HUES64 (cell line): Measurements from ENCODE around the gene TCF15.

Experiments used
- H3K27ac ChIP-seq: 2 replicates; pipeline ENCODE4 v1.7.0; 2013; ENCODE audit warnings: low read depth, low read length, inconsistent platforms
- H3K27me3 ChIP-seq: 2 replicates; pipeline ENCODE4 v1.6.1; 2013; ENCODE audit warnings: mild to moderate bottlenecking, low read length; ENCODE audit not compliant: insufficient read depth
- H3K36me3 ChIP-seq: 2 replicates; pipeline ENCODE4 v1.6.1; 2013; ENCODE audit warnings: mild to moderate bottlenecking, low read length; ENCODE audit not compliant: insufficient read depth
- H3K4me1 ChIP-seq: 2 replicates; pipeline ENCODE4 v1.6.1; 2013; ENCODE audit warnings: mild to moderate bottlenecking, low read length, moderate library complexity; ENCODE audit not compliant: insufficient read depth
- H3K4me3 ChIP-seq: 2 replicates; pipeline ENCODE4 v1.5.1; 2013; ENCODE audit warnings: mild to moderate bottlenecking, low read length, moderate library complexity
- H3K9ac ChIP-seq: 2 replicates; pipeline ENCODE4 v1.6.1; 2013; ENCODE audit warnings: mild to moderate bottlenecking, low read depth, low read length
- H3K9me3 ChIP-seq: 2 replicates; pipeline ENCODE4 v1.6.1; 2013; ENCODE audit warnings: low read depth, low read length; ENCODE audit not compliant: insufficient read depth
- WGBS: fragments of 150-250, 120-280 bp; methylation state at CpG from one replicate; pipeline ENCODE4 v1.1.7; 2013; ENCODE audit warnings: missing lambda C conversion rate; 5-methylcytosine and 5-hydroxymethylcytosine counted together

TCF15 gene

DNA sequence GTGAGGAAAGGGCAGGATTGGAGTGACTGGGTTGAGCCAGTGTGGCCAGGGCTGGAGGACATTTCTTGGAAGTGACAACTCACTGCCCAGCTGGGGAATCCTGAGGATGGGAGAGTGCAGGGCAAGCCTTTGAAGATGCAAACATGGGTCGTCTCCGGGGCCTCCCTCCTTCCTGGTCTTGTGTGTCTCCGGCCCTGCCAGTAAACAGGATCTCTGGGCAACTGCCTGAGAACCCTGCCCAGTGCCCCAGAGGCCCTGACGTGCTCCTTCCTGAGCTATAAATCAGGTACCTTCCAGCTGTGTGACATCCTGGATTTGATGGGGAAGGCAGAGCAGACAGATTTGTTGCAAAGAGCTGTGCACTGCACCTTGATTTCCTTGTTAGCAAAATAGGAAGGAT is 12.9 kb upstream of the TCF15 start:
- 37% methylated on average over 4 of the region's 4 CpGs for WGBS
- H3K27me3 ChIP-seq: no peaks in the 10 kb centered on the region

DNA sequence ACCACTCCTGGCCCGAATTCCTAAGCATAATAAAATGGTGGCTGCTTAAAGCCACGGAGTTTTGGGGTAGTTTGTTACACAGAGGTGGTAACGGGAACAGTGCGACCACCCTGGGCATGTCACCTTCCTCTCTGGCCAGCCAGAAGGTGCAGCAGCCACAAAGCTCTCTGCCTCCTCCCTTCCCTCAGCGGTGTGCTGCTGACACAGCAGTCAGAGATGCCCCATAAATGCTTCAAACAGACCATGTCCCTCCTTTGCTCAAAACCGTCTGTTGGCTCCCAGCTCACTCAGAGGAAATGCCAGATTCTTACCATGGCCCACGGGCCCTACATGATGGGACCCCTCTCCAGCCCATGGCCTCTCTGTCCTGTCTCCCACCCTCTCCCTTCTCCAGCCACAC is 12.1 kb upstream of the TCF15 start:
- Histone ChIP-seq H3K27ac (no peak overlapping the region), H3K4me1 (0 out of 2 replicates have a peak, but pooled peaks cover 4% of the 10 kb centered on the region), H3K9ac (no peak overlapping the region), H3K9me3 (0 out of 2 replicates have a peak, but pooled peaks cover 3% of the 10 kb centered on the region), H3K27me3 (no peaks in the 10 kb centered on the region), H3K36me3 (no peaks in the 10 kb centered on the region), H3K4me3 (no peak overlapping the region)
- 89% methylated on average over 7 of the region's 7 CpGs for WGBS

More for the DNA sequence above, 12.9 kb upstream of the TCF15 start:
- Histone ChIP-seq H3K36me3 (no peaks in the 10 kb centered on the region), H3K9me3 (no peaks in the 10 kb centered on the region), H3K4me1 (0 out of 2 replicates have a peak, but pooled peaks cover 4% of the 10 kb centered on the region), H3K4me3 (no peak overlapping the region), H3K9ac (no peak overlapping the region), H3K27ac (no peak overlapping the region)

DNA sequence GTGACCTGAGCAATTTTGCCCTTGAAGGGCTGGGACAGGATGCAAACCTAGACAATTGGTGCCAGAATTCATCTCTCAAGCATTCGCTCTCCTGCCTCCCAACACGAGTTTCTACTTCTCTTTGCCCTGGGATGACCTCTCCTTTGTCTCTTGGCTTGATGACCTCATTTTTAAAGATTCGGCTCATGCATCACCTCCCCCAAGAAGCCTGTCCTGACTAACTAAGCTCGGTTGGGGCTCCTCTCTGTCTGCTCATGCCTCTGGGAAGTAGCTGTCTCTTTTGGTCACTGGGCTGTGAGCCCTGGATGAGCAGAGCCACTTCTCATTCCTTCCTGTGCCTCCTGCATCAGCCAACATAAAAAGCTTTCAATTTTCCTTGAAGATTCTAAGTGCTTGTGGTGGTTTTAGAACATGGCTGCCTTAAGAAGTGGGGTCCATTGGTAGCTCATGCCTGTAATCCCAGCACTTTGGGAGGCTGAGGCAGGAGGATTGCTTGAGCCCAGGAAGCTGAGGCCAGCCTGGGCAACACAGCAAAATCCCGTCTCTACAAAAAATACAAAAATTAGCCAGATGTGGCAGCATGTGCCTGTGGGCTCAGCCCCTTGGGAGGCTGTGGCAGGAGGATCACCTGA is 11.1 kb upstream of the TCF15 start:
- WGBS: 46% methylated on average over 5 of the region's 5 CpGs
- H3K27ac ChIP-seq: no peak overlapping the region
- no peaks in the 10 kb centered on the region for H3K27me3 ChIP-seq

DNA sequence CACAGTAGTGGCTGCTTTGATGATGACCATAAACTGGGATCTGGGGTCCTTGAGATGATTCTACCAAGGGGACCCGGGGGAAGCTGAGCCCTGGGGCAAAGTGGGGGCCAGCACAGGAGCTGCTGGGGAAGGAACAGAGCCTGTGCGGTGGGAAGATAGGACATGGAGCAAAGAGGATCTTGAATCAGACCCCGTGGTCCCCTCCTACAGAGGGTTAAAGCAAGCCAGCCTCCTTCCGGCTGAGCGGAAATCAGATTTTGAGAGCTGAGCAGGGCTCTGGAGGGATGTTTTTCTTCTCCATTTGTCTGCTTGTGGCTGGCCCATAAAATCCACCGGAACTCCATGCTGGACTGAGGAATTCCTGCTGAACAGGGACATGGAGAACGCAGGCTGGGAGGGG is 10.1 kb upstream of the TCF15 start:
- Histone ChIP-seq H3K36me3 (no peaks in the 10 kb centered on the region), H3K4me1 (0 out of 2 replicates have a peak, but pooled peaks cover 4% of the 10 kb centered on the region), H3K27me3 (no peaks in the 10 kb centered on the region), H3K9me3 (0 out of 2 replicates have a peak, but pooled peaks cover 3% of the 10 kb centered on the region), H3K9ac (no peak overlapping the region), H3K4me3 (no peak overlapping the region), H3K27ac (no peak overlapping the region)
- 78% methylated on average over 7 of the region's 7 CpGs for WGBS

More for the DNA sequence above, 11.1 kb upstream of the TCF15 start:
- H3K36me3 ChIP-seq: no peaks in the 10 kb centered on the region
- H3K9me3 ChIP-seq: 0 out of 2 replicates have a peak, but pooled peaks cover 3% of the 10 kb centered on the region
- 0 out of 2 replicates have a peak, but pooled peaks cover 4% of the 10 kb centered on the region for H3K4me1 ChIP-seq
- H3K4me3 ChIP-seq: no peak overlapping the region
- no peak overlapping the region for H3K9ac ChIP-seq

DNA sequence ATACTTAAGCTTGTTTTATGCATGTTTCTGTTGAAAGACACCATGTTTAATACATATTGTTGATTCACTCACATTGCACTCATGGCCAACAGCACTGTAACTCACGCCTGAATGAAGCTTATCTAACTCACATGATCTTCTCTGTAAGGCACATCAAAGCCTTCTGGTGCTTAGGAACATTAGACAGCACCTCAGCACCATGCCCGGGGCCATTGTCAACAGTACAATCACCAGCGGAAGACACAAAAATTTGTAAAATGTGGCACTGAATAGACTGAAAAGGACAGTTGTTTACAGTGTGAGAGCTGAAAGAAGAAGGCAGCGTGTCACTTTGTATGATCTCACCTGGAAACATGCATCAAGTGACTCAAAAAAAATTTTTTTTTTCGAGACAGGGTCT is 8.9 kb upstream of the TCF15 start:
- Histone ChIP-seq H3K36me3 (no peaks in the 10 kb centered on the region), H3K27ac (no peak overlapping the region), H3K9me3 (0 out of 2 replicates have a peak, but pooled peaks cover 3% of the 10 kb centered on the region), H3K4me1 (0 out of 2 replicates have a peak, but pooled peaks cover 4% of the 10 kb centered on the region), H3K27me3 (no peaks in the 10 kb centered on the region), H3K4me3 (no peak overlapping the region), H3K9ac (no peak overlapping the region)
- 92% methylated on average over 5 of the region's 5 CpGs for WGBS

DNA sequence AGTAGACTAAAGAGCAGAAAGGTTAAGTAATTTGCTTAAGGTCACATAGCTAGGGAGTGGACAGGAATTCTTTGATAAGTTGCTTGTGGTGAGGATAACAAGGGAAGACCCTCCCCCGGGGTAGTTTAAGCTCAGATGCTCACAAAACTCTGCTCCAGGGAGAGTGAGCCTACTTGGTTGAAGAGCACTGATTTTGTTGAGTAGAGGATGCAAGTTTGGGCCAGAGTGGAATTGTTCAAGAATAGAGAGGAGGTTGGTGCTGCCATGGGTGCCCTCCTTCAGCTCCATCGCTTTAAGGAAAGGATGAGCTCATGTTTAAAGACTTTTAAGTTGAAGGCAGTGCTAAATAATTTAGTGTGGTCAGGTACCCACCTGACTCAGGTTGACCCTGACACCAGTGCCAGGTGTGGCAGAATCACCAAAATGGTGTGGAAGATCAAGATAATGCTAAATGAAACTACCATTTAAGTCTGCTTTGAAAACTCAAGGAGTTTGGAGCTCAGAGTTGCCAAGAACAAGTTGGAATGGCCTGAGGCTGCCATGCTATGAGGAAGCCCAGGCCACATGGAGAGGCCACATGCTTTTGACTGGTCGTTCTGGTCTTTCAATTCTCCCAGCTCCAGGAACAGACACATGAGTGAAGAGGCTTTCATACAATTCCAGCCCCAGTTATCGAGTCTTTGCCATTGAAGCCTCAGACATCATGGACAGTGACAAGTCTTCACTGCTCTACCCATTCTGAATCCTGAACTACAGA is 8.0 kb upstream of the TCF15 start:
- H3K9ac ChIP-seq: no peak overlapping the region

DNA sequence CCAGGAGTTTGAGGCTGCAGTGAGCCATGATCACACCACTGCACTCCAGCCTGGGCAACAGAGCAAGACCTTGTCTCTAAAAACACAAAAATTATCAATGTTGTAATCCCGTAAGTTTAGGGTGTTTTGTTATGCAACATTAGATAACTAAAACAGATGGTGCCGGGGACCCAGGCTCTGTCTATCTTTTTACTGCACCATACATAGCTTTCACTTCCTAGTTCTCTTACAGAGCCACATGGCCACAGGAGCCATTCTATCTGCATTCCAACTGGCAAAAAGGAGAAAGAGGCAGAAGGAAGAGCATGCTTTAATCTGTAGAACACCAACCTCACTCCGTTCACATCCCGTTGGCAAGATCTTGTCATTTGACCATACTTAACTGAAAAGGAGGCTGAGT is 5.4 kb upstream of the TCF15 start:
- no peaks in the 10 kb centered on the region for H3K36me3 ChIP-seq
- H3K27me3 ChIP-seq: peaks cover 25% of the 10 kb centered on the region
- H3K9ac ChIP-seq: no peak overlapping the region
- 97% methylated on average over 3 of the region's 4 CpGs for WGBS
- H3K4me1 ChIP-seq: peaks cover 14% of the 10 kb centered on the region
- H3K4me3 ChIP-seq: no peak overlapping the region
- H3K27ac ChIP-seq: no peak overlapping the region
- 0 out of 2 replicates have a peak, but pooled peaks cover 3% of the 10 kb centered on the region for H3K9me3 ChIP-seq

More for the DNA sequence above, 8.0 kb upstream of the TCF15 start:
- H3K4me3 ChIP-seq: no peak overlapping the region
- 0 out of 2 replicates have a peak, but pooled peaks cover 4% of the 10 kb centered on the region for H3K4me1 ChIP-seq
- no peak overlapping the region for H3K27ac ChIP-seq
- 0 out of 2 replicates have a peak, but pooled peaks cover 3% of the 10 kb centered on the region for H3K27me3 ChIP-seq
- H3K36me3 ChIP-seq: no peaks in the 10 kb centered on the region
- WGBS: 93% methylated on average over 4 of the region's 4 CpGs
- 0 out of 2 replicates have a peak, but pooled peaks cover 3% of the 10 kb centered on the region for H3K9me3 ChIP-seq

DNA sequence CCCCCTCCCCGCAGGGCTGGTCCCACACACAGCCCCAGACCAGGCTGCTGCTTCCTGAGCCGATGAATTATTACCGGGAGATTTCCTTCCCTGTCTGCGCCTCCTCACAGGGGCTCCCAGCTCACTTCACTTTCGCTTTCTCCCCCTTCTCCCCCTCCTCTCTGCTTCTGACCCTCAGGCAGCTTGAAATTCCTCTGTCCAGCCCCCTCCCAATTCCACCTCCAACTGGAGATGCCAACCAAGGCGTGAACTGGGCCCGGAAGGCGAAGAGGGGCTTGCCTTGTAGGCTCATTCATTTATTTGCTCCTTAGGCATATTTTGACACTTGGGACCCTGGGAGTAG is 1.7 kb upstream of the TCF15 start:
- no peak overlapping the region for H3K9ac ChIP-seq
- 40% methylated on average over 8 of the region's 8 CpGs for WGBS

DNA sequence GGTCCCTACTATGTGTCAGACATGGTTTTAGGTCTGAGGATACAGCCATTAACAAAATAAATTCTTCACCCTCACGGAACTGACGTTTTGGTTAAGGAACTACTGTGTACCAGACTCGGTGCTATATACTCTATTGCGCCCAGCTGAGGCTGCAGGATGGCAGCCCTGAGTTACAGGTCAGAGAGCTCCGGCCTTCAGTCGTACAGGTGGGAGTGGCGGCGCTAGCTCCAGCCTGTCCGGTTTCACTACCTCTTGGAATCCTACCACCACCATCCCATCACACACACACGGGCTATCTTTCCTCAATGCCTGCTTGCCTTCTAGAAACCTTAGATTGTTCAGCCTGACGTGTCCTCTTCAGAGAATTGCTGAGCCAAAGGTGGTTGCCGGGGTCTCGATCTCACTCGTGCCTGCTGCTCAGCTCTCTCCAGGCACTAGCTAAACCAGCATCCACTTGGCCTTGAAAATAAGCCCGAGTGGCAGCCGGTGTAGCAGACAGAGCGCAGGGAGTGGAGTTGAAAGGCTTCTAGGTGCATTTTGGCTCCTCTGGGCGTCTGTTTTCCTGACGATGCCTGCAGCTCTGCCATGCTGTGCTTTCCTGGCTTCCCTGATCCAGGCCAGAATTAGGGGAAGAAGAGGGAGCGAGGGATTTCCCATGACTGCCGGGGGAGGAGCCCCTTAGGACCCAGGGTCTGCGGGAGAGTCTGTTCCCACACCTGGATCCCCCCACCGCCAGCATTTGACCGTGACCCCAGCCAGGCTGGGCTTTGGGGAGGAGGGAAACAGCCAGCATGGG is 1.1 kb upstream of the TCF15 start:
- H3K9me3 ChIP-seq: no peaks in the 10 kb centered on the region
- WGBS: 72% methylated on average over 24 of the region's 24 CpGs
- H3K9ac ChIP-seq: no peak overlapping the region
- no peak overlapping the region for H3K27ac ChIP-seq
- H3K27me3 ChIP-seq: peaks cover 44% of the 10 kb centered on the region
- peaks cover 14% of the 10 kb centered on the region for H3K4me1 ChIP-seq
- no peak overlapping the region for H3K4me3 ChIP-seq
- H3K36me3 ChIP-seq: no peaks in the 10 kb centered on the region; the same call in 1 of the 2 replicates

More for the DNA sequence above, 1.7 kb upstream of the TCF15 start:
- Histone ChIP-seq H3K4me1 (peaks cover 14% of the 10 kb centered on the region), H3K9me3 (no peaks in the 10 kb centered on the region), H3K36me3 (no peaks in the 10 kb centered on the region; the same call in 1 of the 2 replicates), H3K4me3 (no peak overlapping the region), H3K27me3 (peaks cover 44% of the 10 kb centered on the region), H3K27ac (no peak overlapping the region)

DNA sequence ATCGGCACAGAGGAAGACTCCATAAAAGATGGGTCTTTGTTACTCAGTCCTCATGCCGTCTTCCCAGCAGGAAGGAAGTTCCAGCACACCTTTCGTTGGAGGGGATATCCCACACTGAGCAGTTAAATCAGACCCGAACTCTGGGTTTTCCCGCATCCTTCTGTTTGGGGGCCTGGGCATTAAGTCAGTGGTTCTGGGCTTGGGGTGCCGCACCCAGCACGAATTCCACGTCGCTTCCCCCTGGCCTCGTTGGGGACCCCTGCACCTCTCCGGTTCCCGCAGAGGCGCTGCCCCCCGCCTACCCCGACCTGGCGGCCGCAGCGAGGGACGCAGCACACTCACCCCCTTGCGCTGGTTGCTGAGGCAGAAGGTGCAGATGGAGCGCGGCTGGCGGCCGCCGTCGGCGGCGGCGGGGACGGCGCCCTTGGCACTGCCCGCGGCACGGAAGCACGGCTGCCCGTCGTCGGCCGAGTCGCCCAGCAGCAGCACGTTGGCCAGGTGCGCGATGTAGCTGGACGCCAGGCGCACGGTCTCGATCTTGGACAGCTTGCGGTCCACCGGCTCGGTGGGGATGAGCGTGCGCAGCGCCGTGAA is 641 bp downstream of the TCF15 start:
- peak overlapping the region; percentile 13 for H3K9ac ChIP-seq
- H3K4me3 ChIP-seq: peak overlapping the region; percentile 47
- no peaks in the 10 kb centered on the region for H3K9me3 ChIP-seq
- H3K27ac ChIP-seq: no peak overlapping the region
- peaks cover 14% of the 10 kb centered on the region for H3K4me1 ChIP-seq
- 7% methylated on average over 53 of the region's 54 CpGs for WGBS
- peaks cover 44% of the 10 kb centered on the region for H3K27me3 ChIP-seq
- no peaks in the 10 kb centered on the region; the same call in 1 of the 2 replicates for H3K36me3 ChIP-seq
